T-cell (primary cell): ENCODE data around the gene KLF15. TPM values are rescaled to one million over a fixed set of nuclear protein-coding genes. Genes with fewer than 3 reads are reported as not detected.
A peak's percentile ranks its signal among the peaks of the same experiment; 100 is the strongest.

Source experiments
- ATAC-seq, 4 experiments: fragments of 200-7000 bp in 3 of 4; fragments of 150-1000 bp in 1 of 4; cut with Tn5 transposase; replicated peaks in 1 of 4; 1 replicate in 3 of 4; 2 replicates in 1 of 4; pipeline ENCODE4 v1.10.0; 2021; ENCODE audit warnings: moderate library complexity in 3 of 4, mild to moderate bottlenecking in 2 of 4, moderate number of reproducible peaks in 1 of 4
- CTCF ChIA-PET, 2 donors: fragments of 300-600 bp; sonication (Branson Sonifier 250); formaldehyde crosslinking; loops; one replicate each; lab custom pipeline; 2022; ENCODE audit warnings: antibody characterized with exemption in 2 of 2; lab: Charles Lee
- POLR2A ChIA-PET, 2 donors: fragments of 300-600 bp; sonication (Branson Sonifier 250); formaldehyde crosslinking; loops; one replicate each; lab custom pipeline; 2022; ENCODE audit warnings: antibody characterized with exemption in 2 of 2; lab: Charles Lee
- DNase-seq, 35 experiments: peaks; one replicate each; pipeline versions ENCODE4 v3.0.0 to v3.0.0-alpha.2; 2013 to 2023
- H3K27ac ChIP-seq: one replicate; pipeline ENCODE4 v1.5.1; 2013; ENCODE audit warnings: low read length
- H3K27me3 ChIP-seq, 2 experiments: replicated peaks in 1 of 2; 1 replicate in 1 of 2; 2 replicates in 1 of 2; pipeline versions ENCODE4 v1.6.1 to v1.7.0; 2013; ENCODE audit warnings: low read length in 1 of 2, mixed read lengths in 1 of 2; ENCODE audit not compliant: control insufficient read depth in 2 of 2, insufficient read depth in 2 of 2; ENCODE audit errors: extremely low read depth in 1 of 2
- H3K36me3 ChIP-seq, 2 donors: 1 replicate in 1 of 2; 2 replicates in 1 of 2; pipeline versions ENCODE4 v1.6.1 to v1.7.0; 2013; ENCODE audit warnings: low read length in 1 of 2; ENCODE audit not compliant: control insufficient read depth in 2 of 2, insufficient read depth in 1 of 2; ENCODE audit errors: extremely low read depth in 1 of 2
- H3K4me1 ChIP-seq, 2 experiments: 1 replicate in 1 of 2; 2 replicates in 1 of 2; pipeline versions ENCODE4 v1.6.1 to v1.7.0; 2013; ENCODE audit warnings: low read length in 2 of 2, mixed read lengths in 1 of 2; ENCODE audit not compliant: insufficient read depth in 2 of 2, control insufficient read depth in 1 of 2; ENCODE audit errors: extremely low read depth in 1 of 2
- H3K4me3 ChIP-seq, 2 donors: 1 replicate in 1 of 2; 2 replicates in 1 of 2; pipeline versions ENCODE4 v1.5.1 to v1.7.0; 2013; ENCODE audit warnings: mild to moderate bottlenecking in 2 of 2, low read length in 1 of 2, moderate library complexity in 1 of 2; ENCODE audit not compliant: control insufficient read depth in 1 of 2; ENCODE audit errors: extremely low read depth in 1 of 2
- H3K9me3 ChIP-seq: 2 replicates; pipeline ENCODE4 v1.7.0; 2013
- H3K27ac Mint-ChIP-seq, 2 donors: one replicate each; pipeline ENCODE4 v1.8.0; 2020 to 2021; ENCODE audit warnings: mild to moderate bottlenecking in 2 of 2, mixed read lengths in 2 of 2
- H3K27me3 Mint-ChIP-seq, 2 donors: one replicate each; pipeline ENCODE4 v1.8.0; 2021 to 2022; ENCODE audit warnings: mixed read lengths in 2 of 2
- H3K36me3 Mint-ChIP-seq: one replicate; pipeline ENCODE4 v1.8.0; 2021; ENCODE audit warnings: mixed read lengths
- H3K4me1 Mint-ChIP-seq, 3 donors: one replicate each; pipeline ENCODE4 v1.8.0; 2020 to 2022; ENCODE audit warnings: mixed read lengths in 3 of 3, mild to moderate bottlenecking in 1 of 3
- H3K4me3 Mint-ChIP-seq, 3 donors: one replicate each; pipeline ENCODE4 v1.8.0; 2020 to 2022; ENCODE audit warnings: mild to moderate bottlenecking in 3 of 3, mixed read lengths in 3 of 3, moderate library complexity in 3 of 3
- H3K9me3 Mint-ChIP-seq, 3 donors: one replicate each; pipeline ENCODE4 v1.8.0; 2020 to 2022; ENCODE audit warnings: mixed read lengths in 3 of 3
- WGBS: methylation state at CpG from one replicate; pipeline ENCODE4 v1.1.5; 2013; ENCODE audit warnings: missing lambda C conversion rate; ENCODE audit not compliant: insufficient coverage; 5-methylcytosine and 5-hydroxymethylcytosine counted together
- total RNA-seq, 35 experiments: library from RNA in 6 of 35; stranded (reverse) in 6 of 35; fragments of 120-200 nt in 1 of 35; gene quantifications; one replicate each; pipeline versions ENCODE4 v1.2.1 to v1.2.4 and lab custom pipeline; 2013 to 2026

KLF15 gene
- total RNA-seq, 5 donors from 2014 or later (not counting 1 experiment from before 2014, with no cell fraction given), result 0.26 to 0.75 (median 0.35) TPM

DNA sequence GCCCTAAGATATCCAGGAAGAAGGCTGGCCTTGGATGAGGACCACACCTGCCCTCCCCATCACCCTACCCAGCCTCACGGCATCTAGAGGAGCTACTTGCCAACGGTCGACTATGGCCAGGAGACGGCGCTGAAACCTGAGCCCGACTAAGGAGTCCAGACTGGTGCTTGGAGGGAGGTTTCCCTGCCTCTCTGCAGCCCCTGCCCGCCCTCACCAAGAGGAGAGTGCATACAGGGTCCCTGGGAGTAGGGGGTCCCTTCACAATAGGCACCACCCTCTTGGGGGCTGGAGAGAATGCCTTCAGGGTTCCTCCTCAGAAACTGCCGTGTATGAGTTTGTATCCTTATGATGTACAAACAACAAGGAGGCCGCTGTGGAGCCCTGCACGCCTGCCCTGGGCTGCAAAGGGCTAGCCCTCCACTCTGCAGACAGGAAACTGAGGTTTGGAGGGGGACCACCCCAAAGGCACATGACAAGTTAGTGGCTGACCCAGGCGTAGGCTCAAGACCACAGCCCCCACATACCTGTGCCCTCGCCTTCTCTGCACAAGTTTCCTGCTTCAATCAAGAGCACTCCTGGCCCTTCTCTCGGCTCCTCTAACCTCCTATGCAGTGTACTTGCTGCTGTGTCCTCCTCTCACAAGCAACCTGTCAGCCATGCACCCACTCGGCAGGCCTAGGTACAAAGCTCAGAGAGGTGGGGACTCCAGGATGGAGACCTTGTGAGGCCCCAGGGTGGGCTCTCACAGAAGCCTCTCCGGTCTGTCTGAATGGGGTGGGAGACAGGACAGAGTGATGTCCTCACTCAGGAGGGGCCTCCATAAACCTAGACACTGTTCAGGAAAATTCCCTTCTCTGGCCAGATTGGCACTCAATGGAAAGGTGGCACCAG is 7.4 kb downstream of the KLF15 start:
- no peaks in the 10 kb centered on the region for H3K36me3 Mint-ChIP-seq
- no peak overlapping the region for H3K27ac Mint-ChIP-seq
- Histone ChIP-seq H3K36me3 (no peaks in the 10 kb centered on the region), H3K27me3 (peaks cover 0 to 18% of the 10 kb centered on the region in 2 experiments), H3K27ac (no peak overlapping the region), H3K9me3 (no peaks in the 10 kb centered on the region), H3K4me1 (no peaks in the 10 kb centered on the region), H3K4me3 (no peak overlapping the region)
- H3K27me3 Mint-ChIP-seq, result peaks cover 0 to 6% of the 10 kb centered on the region in 2 donors
- CTCF ChIA-PET, result no interaction called here
- no peak overlapping the region for H3K4me3 Mint-ChIP-seq
- no peaks in the 10 kb centered on the region for H3K4me1 Mint-ChIP-seq
- POLR2A ChIA-PET, result no interaction called here
- 80% methylated on average over 3 of the region's 15 CpGs for WGBS
- no peak for ATAC-seq
- no peak for DNase-seq
- H3K9me3 Mint-ChIP-seq, result no peaks in the 10 kb centered on the region

DNA sequence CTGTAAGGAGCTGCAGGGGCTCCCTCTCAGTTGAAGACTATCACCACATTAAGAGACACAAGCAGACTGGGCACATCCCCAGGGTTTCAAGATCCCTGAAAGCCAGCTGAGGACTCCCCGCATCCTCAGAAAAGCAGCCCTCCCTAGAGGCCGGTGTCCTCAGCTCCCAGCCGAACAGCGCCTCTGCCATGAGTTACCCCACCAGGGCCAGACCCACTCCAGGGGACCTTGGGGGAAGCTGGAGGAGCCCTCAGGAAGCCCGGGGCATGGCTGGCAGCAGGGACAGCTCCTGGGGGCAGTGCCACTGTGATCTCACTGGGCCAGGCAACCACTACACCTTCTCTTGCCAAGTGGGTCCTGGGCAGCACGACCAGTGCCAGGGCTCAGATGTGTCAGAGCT is 8.1 kb downstream of the KLF15 start:
- no peaks in the 10 kb centered on the region for H3K9me3 ChIP-seq
- Mint-ChIP-seq H3K4me1 (no peaks in the 10 kb centered on the region), H3K27me3 (peaks cover 0 to 5% of the 10 kb centered on the region in 2 donors), H3K27ac (no peak overlapping the region), H3K4me3 (no peak overlapping the region), H3K9me3 (no peaks in the 10 kb centered on the region), H3K36me3 (no peaks in the 10 kb centered on the region)
- ATAC-seq, result no peak
- no peak overlapping the region for H3K27ac ChIP-seq
- POLR2A ChIA-PET, result no interaction called here
- H3K36me3 ChIP-seq, result no peaks in the 10 kb centered on the region
- peaks cover 0 to 10% of the 10 kb centered on the region in 2 experiments for H3K27me3 ChIP-seq
- H3K4me3 ChIP-seq, result no peak overlapping the region
- peak in 1 of 35 experiments; percentile 12 for DNase-seq
- CTCF ChIA-PET, result no interaction called here
- WGBS, result 87% methylated on average over 6 of the region's 6 CpGs
- no peaks in the 10 kb centered on the region for H3K4me1 ChIP-seq

DNA sequence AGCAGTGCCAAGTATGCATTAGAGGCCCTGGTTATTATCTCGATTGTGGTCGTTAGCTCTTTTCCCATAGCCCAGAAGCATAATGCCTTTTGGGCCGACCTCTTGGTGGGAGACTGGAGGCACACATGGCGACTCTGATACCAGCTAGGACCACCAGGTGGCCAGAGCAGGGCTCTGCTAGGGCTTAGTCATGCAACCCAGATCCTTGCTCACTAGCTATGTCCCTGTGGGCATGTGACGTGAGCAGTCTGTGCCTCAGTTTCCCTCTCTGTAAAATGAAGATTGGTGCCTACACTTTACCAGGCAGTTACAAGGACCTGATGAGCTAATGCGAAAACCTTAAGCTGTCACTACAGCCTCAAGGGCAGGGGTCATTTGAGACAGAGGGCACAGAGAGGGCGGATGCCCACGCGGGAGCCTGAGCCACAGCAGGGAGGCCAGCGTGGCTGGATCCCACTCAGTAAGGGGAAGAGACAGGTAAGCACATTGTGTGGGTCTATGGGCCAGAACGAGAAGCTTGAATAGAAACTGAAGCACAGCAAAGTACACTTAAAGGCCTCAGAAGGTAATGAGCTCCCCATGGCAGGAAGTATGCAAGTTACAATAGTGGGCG is 8.8 kb downstream of the KLF15 start:
- Histone ChIP-seq H3K9me3 (no peaks in the 10 kb centered on the region), H3K4me3 (no peak overlapping the region), H3K36me3 (no peaks in the 10 kb centered on the region), H3K27me3 (peaks cover 0 to 7% of the 10 kb centered on the region in 2 experiments), H3K4me1 (no peaks in the 10 kb centered on the region), H3K27ac (no peak overlapping the region)
- ATAC-seq (no peak), DNase-seq (peak in 1 of 35 experiments; percentile 2)
- peaks cover 0 to 5% of the 10 kb centered on the region in 2 donors for H3K27me3 Mint-ChIP-seq
- ChIA-PET POLR2A (no interaction called here), CTCF (no interaction called here)
- WGBS, result 83% methylated on average over 11 of the region's 12 CpGs
- H3K36me3 Mint-ChIP-seq, result no peaks in the 10 kb centered on the region
- H3K4me1 Mint-ChIP-seq, result no peaks in the 10 kb centered on the region
- H3K9me3 Mint-ChIP-seq, result no peaks in the 10 kb centered on the region
- no peak overlapping the region for H3K27ac Mint-ChIP-seq
- no peak overlapping the region for H3K4me3 Mint-ChIP-seq

DNA sequence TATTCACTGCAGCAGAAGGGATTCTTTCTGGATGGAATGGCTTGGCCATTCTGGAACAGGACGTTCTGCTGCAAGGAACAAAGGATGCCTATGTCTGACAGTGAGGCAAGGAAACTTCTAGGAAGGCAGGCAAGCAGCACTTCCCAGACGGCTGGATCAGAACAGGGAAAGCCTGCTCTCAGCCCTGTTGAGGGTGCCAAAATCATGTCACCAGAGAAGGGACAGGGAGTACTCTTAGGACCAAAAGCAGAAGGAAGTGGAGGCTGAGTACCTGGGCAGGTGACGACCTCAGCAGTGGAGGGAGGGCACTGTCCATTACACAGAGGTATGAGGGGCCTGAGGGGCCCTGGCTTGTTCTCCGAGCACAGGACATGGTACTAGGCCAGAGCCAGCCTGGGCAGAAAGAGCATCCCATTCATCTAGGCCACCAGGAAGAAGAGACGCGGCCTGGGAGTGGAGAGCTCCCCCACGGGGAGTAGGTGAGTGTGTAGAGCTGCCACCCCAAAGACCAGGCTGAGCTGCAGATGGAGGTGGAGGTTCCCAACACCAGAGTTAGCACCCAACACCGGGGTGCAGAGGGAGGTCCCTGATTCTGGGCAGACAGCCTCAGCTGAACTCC is 9.6 kb downstream of the KLF15 start:
- Histone ChIP-seq H3K4me1 (no peaks in the 10 kb centered on the region), H3K27ac (no peak overlapping the region), H3K9me3 (no peaks in the 10 kb centered on the region), H3K27me3 (peaks cover 0 to 8% of the 10 kb centered on the region in 2 experiments), H3K4me3 (no peak overlapping the region), H3K36me3 (no peaks in the 10 kb centered on the region)
- Mint-ChIP-seq H3K27me3 (peaks cover 0 to 5% of the 10 kb centered on the region in 2 donors), H3K4me3 (no peak overlapping the region), H3K9me3 (no peaks in the 10 kb centered on the region), H3K4me1 (no peaks in the 10 kb centered on the region), H3K36me3 (no peaks in the 10 kb centered on the region), H3K27ac (no peak overlapping the region)
- DNase-seq (peak in 1 of 35 experiments; percentile 5), ATAC-seq (no peak)
- WGBS, result 45% methylated on average over 4 of the region's 8 CpGs
- POLR2A ChIA-PET, result no interaction called here
- CTCF ChIA-PET, result no interaction called here

DNA sequence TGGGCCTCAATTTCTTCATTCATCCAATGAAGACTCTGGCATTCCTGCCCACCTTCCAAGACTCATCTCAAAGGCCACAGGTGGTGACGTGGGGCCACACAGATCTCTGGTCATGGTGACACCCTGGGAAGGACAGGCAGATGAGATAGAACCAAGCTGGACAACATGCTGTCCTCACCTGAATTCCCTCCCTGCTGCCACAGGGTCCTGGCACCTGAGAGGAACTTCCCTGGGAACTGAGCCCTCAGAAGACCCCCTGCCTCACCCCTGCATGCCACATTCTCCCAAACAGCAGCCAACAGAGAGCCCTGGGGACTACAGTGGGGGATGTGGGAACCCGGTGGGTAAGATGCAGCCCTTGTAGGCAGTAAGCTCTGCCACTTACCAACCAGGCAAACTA is 10.7 kb downstream of the KLF15 start:
- CTCF ChIA-PET, result no interaction called here
- no peaks in the 10 kb centered on the region for H3K9me3 Mint-ChIP-seq
- H3K27ac ChIP-seq, result no peak overlapping the region
- H3K4me1 ChIP-seq, result no peaks in the 10 kb centered on the region
- H3K27me3 Mint-ChIP-seq, result peaks cover 4 to 11% of the 10 kb centered on the region in 2 donors
- 63% methylated on average over 1 of the region's 2 CpGs for WGBS
- no peak overlapping the region for H3K4me3 ChIP-seq
- no peak for ATAC-seq
- no peaks in the 10 kb centered on the region for H3K9me3 ChIP-seq
- no peak for DNase-seq
- no peaks in the 10 kb centered on the region for H3K36me3 Mint-ChIP-seq
- POLR2A ChIA-PET, result no interaction called here
- H3K27ac Mint-ChIP-seq, result no peak overlapping the region
- H3K4me1 Mint-ChIP-seq, result no peaks in the 10 kb centered on the region
- no peaks in the 10 kb centered on the region for H3K36me3 ChIP-seq
- H3K4me3 Mint-ChIP-seq, result no peak overlapping the region
- peaks cover 0 to 9% of the 10 kb centered on the region in 2 experiments for H3K27me3 ChIP-seq

DNA sequence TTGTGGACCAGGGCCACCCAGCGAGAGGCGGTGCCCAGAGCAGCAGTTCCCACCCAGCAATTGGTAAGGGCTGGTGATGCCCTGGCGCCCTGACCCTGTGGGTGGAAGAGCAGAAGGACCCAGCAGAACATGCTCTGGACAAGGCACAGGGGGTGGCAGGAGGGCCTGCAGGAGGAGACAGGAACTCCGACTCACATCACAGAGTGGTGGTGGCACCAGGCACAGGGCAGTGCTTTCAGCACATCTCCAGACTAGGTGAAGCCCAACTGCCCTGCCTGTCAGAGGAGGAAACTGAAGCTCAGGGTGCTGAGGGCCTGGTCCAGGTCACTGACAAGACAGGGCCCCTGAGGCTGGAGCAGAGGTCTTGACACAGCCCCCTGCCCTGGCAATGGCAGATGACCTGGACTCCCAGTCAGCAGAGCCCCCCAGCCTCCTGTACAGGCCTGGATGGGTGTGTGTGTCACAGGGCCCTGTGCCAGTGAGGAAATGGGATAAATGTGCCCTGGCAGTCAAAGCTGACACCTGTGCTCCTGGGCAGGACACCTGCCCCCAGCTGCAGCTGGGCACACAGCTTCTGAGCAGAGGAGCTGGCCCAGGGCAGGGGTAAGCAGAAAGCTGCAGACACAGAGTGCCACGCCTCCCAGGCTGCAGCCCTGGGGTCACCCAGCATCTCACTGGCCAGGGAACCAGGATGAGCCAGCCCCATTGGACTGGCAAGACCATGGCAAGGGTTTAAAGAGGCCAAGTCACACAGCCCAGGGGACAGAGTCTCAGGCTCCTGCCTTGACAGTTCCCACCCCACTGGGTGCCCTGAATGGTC is 11.4 kb downstream of the KLF15 start:
- H3K4me1 Mint-ChIP-seq, result no peaks in the 10 kb centered on the region
- no peaks in the 10 kb centered on the region for H3K9me3 Mint-ChIP-seq
- POLR2A ChIA-PET, result no interaction called here
- ATAC-seq (no peak), DNase-seq (peak in 2 of 35 experiments; percentile 1 to 8)
- CTCF ChIA-PET, result no interaction called here
- H3K27ac ChIP-seq, result no peak overlapping the region
- 80% methylated on average over 5 of the region's 5 CpGs for WGBS
- H3K4me3 ChIP-seq, result no peak overlapping the region
- H3K27ac Mint-ChIP-seq, result no peak overlapping the region
- peaks cover 0 to 12% of the 10 kb centered on the region in 2 experiments for H3K27me3 ChIP-seq
- no peaks in the 10 kb centered on the region for H3K9me3 ChIP-seq
- H3K4me1 ChIP-seq, result no peaks in the 10 kb centered on the region
- no peak overlapping the region for H3K4me3 Mint-ChIP-seq
- H3K36me3 Mint-ChIP-seq, result no peaks in the 10 kb centered on the region
- peaks cover 4 to 11% of the 10 kb centered on the region in 2 donors for H3K27me3 Mint-ChIP-seq
- no peaks in the 10 kb centered on the region for H3K36me3 ChIP-seq
